ENCODE data around the gene CCDC190. TPM values are rescaled to one million over a fixed set of nuclear protein-coding genes. Genes with fewer than 3 reads are reported as not detected.

The CCDC190 gene
- total and polyA plus RNA-seq, 9 of the 15 experiments (the other 6 are each of a cell fraction or from before 2014, with no cell fraction given): not detected

DNA sequence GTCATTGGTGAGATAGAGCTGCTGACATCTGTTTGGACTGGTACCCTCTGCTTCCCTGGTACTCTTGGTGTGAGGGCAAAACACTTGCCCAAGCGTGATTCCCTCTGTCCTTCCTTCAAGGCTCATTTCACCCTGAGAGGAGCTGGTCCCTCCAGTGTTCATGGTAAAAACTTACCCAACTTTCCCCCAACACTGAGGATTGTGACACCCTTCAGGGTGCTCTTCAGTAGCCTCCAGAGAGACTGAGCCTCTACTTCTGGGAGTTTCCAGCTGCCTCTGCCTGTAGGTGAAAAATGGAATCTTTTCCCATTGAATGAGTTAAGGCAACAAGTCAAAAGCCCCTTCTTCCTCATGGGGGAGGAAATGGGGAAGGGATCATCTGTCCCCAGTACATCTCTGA lies 9.6 kb downstream of the CCDC190 start:
- Histone ChIP-seq H3K9me3 (replicated peaks; ENCODE audit: control insufficient read depth, insufficient read depth, low read depth, low read length) (no peaks in the 10 kb centered on the region), H3K9me1 (ENCODE audit: control insufficient read depth, insufficient read depth, low read length) (no peaks in the 10 kb centered on the region), H3K4me3 (no peak overlapping the region), H3K27ac (ENCODE audit: extremely low read depth, low read depth, low read length) (no peak overlapping the region), H3K4me2 (ENCODE audit: insufficient read depth, low read length) (no peak overlapping the region), H3K79me2 (ENCODE audit: control insufficient read depth, insufficient read depth, low read length) (no peaks in the 10 kb centered on the region), H4K20me1 (replicated peaks; ENCODE audit: control insufficient read depth, insufficient read depth, low read length) (no peaks in the 10 kb centered on the region), H3K4me1 (replicated peaks in 1 of 2; ENCODE audit: control insufficient read depth in 2 of 2, insufficient read depth in 2 of 2, low read length in 2 of 2) (no peaks in the 10 kb centered on the region; a peak in 1 of 5 replicates), H3K9ac (ENCODE audit: insufficient read depth in 1 of 2, low read depth in 2 of 2, low read length in 2 of 2) (no peak overlapping the region), H3K36me3 (ENCODE audit: control insufficient read depth, insufficient read depth, low read length) (no peaks in the 10 kb centered on the region), H3K27me3 (ENCODE audit: control insufficient read depth in 2 of 2, insufficient read depth in 2 of 2, low read length in 2 of 2) (peaks cover 0 to 4% of the 10 kb centered on the region in 2 experiments; a peak in 2 of 5 replicates), H2AFZ (ENCODE audit: low read depth, low read length) (no peak overlapping the region)
- no peak for ATAC-seq
- DNase-seq (ENCODE audit: extremely low read depth in 1 of 4, low spot score in 3 of 4): no peak
- ChIA-PET POLR2A (no interaction called here), CTCF (ENCODE audit: low intra/inter-chr PET ratio) (no interaction called here)
- BruUV-seq (replicated peaks): no TSS peak
- no peak for FAIRE-seq
- TF ChIP-seq MXI1 (IDR thresholded peaks at IDR 0.05; ENCODE audit: low read depth, low read length) (no peak), ZNF184 (CRISPR knock-in tag; IDR thresholded peaks at IDR 0.05) (peak; percentile 57; the same call in 1 of the 2 replicates), NFE2 (IDR thresholded peaks at IDR 0.05; ENCODE audit: low read depth) (no peak)
- intact Hi-C loops (cut with micrococcal nuclease): no loop called here
- 0% methylated on average over 1 of the region's 1 CpG for WGBS (ENCODE audit: insufficient coverage, low coverage, missing lambda C conversion rate)
- in situ Hi-C loops (cut with MboI): loop anchor here (10.0 kb wide), 1 partner anchor 333 kb away; no protein-coding TSS in a partner anchor

DNA sequence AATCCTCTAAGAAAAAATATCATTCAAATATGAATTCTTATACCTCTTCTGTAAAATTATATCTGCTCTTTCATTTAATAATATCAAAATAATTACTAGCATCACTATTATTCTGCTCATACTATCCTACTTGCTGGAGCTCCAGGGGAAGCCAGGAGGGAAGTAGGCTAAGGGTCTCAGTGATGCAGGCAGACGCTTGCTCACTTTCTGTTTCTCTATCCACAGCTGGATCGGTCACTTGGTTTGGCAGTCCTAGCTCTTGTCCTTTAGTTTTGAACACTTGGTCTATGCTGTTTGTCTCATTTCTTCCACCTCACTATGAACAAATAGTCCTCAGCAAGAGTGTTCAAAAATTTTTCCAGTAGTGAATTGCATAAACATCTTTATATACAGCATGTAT lies 11.3 kb downstream of the CCDC190 start:
- Histone ChIP-seq H3K9me1 (ENCODE audit: control insufficient read depth, insufficient read depth, low read length) (no peaks in the 10 kb centered on the region), H2AFZ (ENCODE audit: low read depth, low read length) (no peak overlapping the region), H3K4me3 (no peak overlapping the region), H3K27ac (ENCODE audit: extremely low read depth, low read depth, low read length) (no peak overlapping the region), H3K27me3 (ENCODE audit: control insufficient read depth in 2 of 2, insufficient read depth in 2 of 2, low read length in 2 of 2) (peaks cover 0 to 4% of the 10 kb centered on the region in 2 experiments; a peak in 2 of 5 replicates), H3K4me1 (replicated peaks in 1 of 2; ENCODE audit: control insufficient read depth in 2 of 2, insufficient read depth in 2 of 2, low read length in 2 of 2) (no peaks in the 10 kb centered on the region; a peak in 1 of 5 replicates), H3K4me2 (ENCODE audit: insufficient read depth, low read length) (no peak overlapping the region), H3K36me3 (ENCODE audit: control insufficient read depth, insufficient read depth, low read length) (no peaks in the 10 kb centered on the region), H3K9me3 (replicated peaks; ENCODE audit: control insufficient read depth, insufficient read depth, low read depth, low read length) (no peaks in the 10 kb centered on the region), H3K79me2 (ENCODE audit: control insufficient read depth, insufficient read depth, low read length) (no peaks in the 10 kb centered on the region), H4K20me1 (replicated peaks; ENCODE audit: control insufficient read depth, insufficient read depth, low read length) (no peaks in the 10 kb centered on the region), H3K9ac (ENCODE audit: insufficient read depth in 1 of 2, low read depth in 2 of 2, low read length in 2 of 2) (no peak overlapping the region)
- ChIA-PET POLR2A (interaction anchor here (0.5 to 1.2 kb wide), 2 partner anchors 13 to 521 kb away, joined by 3 read pairs; no protein-coding TSS in a partner anchor), CTCF (ENCODE audit: low intra/inter-chr PET ratio) (interaction anchor here (3.1 kb wide), 1 partner anchor 325 kb away, joined by 18 read pairs; no protein-coding TSS in a partner anchor)
- intact Hi-C loops (cut with micrococcal nuclease): loop anchor here (2.0 kb wide), 1 partner anchor 465 kb away; no protein-coding TSS in a partner anchor
- no peak for DNase-seq (ENCODE audit: extremely low read depth in 1 of 4, low spot score in 3 of 4)
- no TSS peak for BruUV-seq (replicated peaks)
- in situ Hi-C loops (cut with MboI): loop anchor here (10.0 kb wide), 1 partner anchor 335 kb away; no protein-coding TSS in a partner anchor
- 2% methylated on average over 2 of the region's 2 CpGs for WGBS (ENCODE audit: insufficient coverage, low coverage, missing lambda C conversion rate)
- no peak for ATAC-seq
- no peak for FAIRE-seq
- TF ChIP-seq NFE2L1 (tag; IDR thresholded peaks at IDR 0.05; ENCODE audit: borderline replicate concordance, low read depth) (no peak), ETS2 (tag; IDR thresholded peaks at IDR 0.05; ENCODE audit: borderline replicate concordance, poor library complexity, severe bottlenecking) (no peak), SMARCB1 (IDR thresholded peaks at IDR 0.05; ENCODE audit: insufficient read length, low read depth) (no peak), ZNF384 (IDR thresholded peaks at IDR 0.05; ENCODE audit: low read depth, low read length) (no peak), ZNF583 (CRISPR knock-in tag; IDR thresholded peaks at IDR 0.05) (no peak), ZNF124 (CRISPR knock-in tag; IDR thresholded peaks at IDR 0.05) (no peak), CREM (IDR thresholded peaks at IDR 0.05; ENCODE audit: low read depth) (no peak), ZNF695 (CRISPR knock-in tag; IDR thresholded peaks at IDR 0.05) (no peak)
- TF ChIP-seq, protein P1, sequence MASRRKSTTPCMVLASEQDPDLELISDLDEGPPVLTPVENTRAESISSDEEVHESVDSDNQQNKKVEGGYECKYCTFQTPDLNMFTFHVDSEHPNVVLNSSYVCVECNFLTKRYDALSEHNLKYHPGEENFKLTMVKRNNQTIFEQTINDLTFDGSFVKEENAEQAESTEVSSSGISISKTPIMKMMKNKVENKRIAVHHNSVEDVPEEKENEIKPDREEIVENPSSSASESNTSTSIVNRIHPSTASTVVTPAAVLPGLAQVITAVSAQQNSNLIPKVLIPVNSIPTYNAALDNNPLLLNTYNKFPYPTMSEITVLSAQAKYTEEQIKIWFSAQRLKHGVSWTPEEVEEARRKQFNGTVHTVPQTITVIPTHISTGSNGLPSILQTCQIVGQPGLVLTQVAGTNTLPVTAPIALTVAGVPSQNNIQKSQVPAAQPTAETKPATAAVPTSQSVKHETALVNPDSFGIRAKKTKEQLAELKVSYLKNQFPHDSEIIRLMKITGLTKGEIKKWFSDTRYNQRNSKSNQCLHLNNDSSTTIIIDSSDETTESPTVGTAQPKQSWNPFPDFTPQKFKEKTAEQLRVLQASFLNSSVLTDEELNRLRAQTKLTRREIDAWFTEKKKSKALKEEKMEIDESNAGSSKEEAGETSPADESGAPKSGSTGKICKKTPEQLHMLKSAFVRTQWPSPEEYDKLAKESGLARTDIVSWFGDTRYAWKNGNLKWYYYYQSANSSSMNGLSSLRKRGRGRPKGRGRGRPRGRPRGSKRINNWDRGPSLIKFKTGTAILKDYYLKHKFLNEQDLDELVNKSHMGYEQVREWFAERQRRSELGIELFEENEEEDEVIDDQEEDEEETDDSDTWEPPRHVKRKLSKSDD (conservative IDR thresholded peaks at IDR 0.05; ENCODE audit: low read length): no peak
- TF ChIP-seq, protein P2, sequence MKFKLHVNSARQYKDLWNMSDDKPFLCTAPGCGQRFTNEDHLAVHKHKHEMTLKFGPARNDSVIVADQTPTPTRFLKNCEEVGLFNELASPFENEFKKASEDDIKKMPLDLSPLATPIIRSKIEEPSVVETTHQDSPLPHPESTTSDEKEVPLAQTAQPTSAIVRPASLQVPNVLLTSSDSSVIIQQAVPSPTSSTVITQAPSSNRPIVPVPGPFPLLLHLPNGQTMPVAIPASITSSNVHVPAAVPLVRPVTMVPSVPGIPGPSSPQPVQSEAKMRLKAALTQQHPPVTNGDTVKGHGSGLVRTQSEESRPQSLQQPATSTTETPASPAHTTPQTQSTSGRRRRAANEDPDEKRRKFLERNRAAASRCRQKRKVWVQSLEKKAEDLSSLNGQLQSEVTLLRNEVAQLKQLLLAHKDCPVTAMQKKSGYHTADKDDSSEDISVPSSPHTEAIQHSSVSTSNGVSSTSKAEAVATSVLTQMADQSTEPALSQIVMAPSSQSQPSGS (CRISPR knock-in tag; IDR thresholded peaks at IDR 0.05): no peak

All from K562 (cell line).